ENCODE measurements around the gene PSME1. TPM values are rescaled to one million over a fixed set of nuclear protein-coding genes. Genes with fewer than 3 reads are reported as not detected.

The PSME1 gene
- total and polyA plus RNA-seq, 2 of the 13 experiments (the other 11 are each of a cell fraction or from before 2014, with no cell fraction given), result 159 to 608 TPM

GRCh38 chr14:24096545-24097181, 39.3 kb upstream of the PSME1 start:
- no peak for DNase-seq (ENCODE audit: low spot score)
- in situ Hi-C loops (cut with HindIII; ENCODE audit: extremely low pct_ligation_motif_present, low pct_unique_long_range_greater_than_20kb) (no loop called here), intact Hi-C loops (cut with micrococcal nuclease; ENCODE audit: unreplicated experiment) (no loop called here)
- Histone ChIP-seq H3K9me3 (ENCODE audit: low read length) (no peaks in the 10 kb centered on the region), H3K9ac (ENCODE audit: insufficient read depth, low read depth, low read length) (no peak overlapping the region), H3K4me2 (ENCODE audit: low read depth, low read length) (peak overlapping the region; percentile 99), H3K4me3 (replicated peaks in 1 of 3; ENCODE audit: insufficient read depth in 1 of 3, low read depth in 2 of 3, low read length in 3 of 3) (peak overlapping the region in 1 of 3 experiments; percentile 97; a peak in 1 of 6 replicates), H3K27me3 (ENCODE audit: control insufficient read depth in 1 of 2, insufficient read depth in 2 of 2, low read length in 2 of 2) (peaks cover 0 to 6% of the 10 kb centered on the region in 2 experiments; a peak in 1 of 5 replicates), H2AFZ (ENCODE audit: low read length) (no peak overlapping the region), H3K79me2 (ENCODE audit: insufficient read depth, low read length) (peaks cover 28% of the 10 kb centered on the region), H3K27ac (ENCODE audit: extremely low read length, insufficient read depth, low read length) (peak overlapping the region; percentile 87), H3K36me3 (replicated peaks in 1 of 2; ENCODE audit: control insufficient read depth in 1 of 2, insufficient read depth in 2 of 2, low read length in 2 of 2) (peaks cover 30 to 45% of the 10 kb centered on the region in 2 experiments), H3K4me1 (ENCODE audit: insufficient read depth, low read length) (peaks cover 67% of the 10 kb centered on the region), H4K20me1 (ENCODE audit: insufficient read depth, low read length) (0 out of 2 replicates have a peak, but pooled peaks cover 4% of the 10 kb centered on the region)
- BruUV-seq (replicated peaks), result no TSS peak
- POLR2A ChIA-PET, result interaction anchor here (0.6 to 14.4 kb wide), 20 partner anchors 10 to 1002 kb away, joined by 3 to 627 read pairs (median 60); partner anchors contain the start of genes ACIN1, C14orf119, CARMIL3 and CHMP4A
- ATAC-seq, result no peak
- WGBS (ENCODE audit: low lambda C conversion rate), result 94% methylated on average over 8 of the region's 8 CpGs
- CTCF ChIA-PET (ENCODE audit: low intra/inter-chr PET ratio, low total read pairs), result no interaction called here
- FAIRE-seq, result no peak
- TF ChIP-seq THAP7 (CRISPR knock-in tag; IDR thresholded peaks at IDR 0.05), result peak; percentile 67; the same call in 1 of the 2 replicates
- TF ChIP-seq TARDBP (CRISPR knock-in tag; IDR thresholded peaks at IDR 0.05), result peak; percentile 65; the same call in 1 of the 2 replicates
- TF ChIP-seq SP5 (CRISPR knock-in tag; IDR thresholded peaks at IDR 0.05; ENCODE audit: borderline replicate concordance, low read depth), result 0 out of 2 replicates have a peak, but pooled peaks have one; percentile 12
- peak; percentile 24; the same call in 1 of the 2 replicates for TF ChIP-seq FOXA3 (CRISPR knock-in tag; IDR thresholded peaks at IDR 0.05)
- TF ChIP-seq ZNF33B (CRISPR knock-in tag; IDR thresholded peaks at IDR 0.05), result no peak
- TF ChIP-seq HMGXB4 (CRISPR knock-in tag; IDR thresholded peaks at IDR 0.05; ENCODE audit: borderline replicate concordance in 1 of 2, low read depth in 1 of 2), result no peak
- peak; percentile 58; the same call in 1 of the 2 replicates for TF ChIP-seq ZNF326 (CRISPR knock-in tag; IDR thresholded peaks at IDR 0.05; ENCODE audit: borderline replicate concordance)
- TF ChIP-seq CCDC6 (CRISPR knock-in tag; IDR thresholded peaks at IDR 0.05), result no peak
- TF ChIP-seq PHB2 (IDR thresholded peaks at IDR 0.05; ENCODE audit: partially characterized antibody), result no peak
- 0 out of 2 replicates have a peak, but pooled peaks have one; percentile 65 for TF ChIP-seq ZNF343 (CRISPR knock-in tag; IDR thresholded peaks at IDR 0.05)
- peak; percentile 45; the same call in 1 of the 2 replicates for TF ChIP-seq ATF3 (CRISPR knock-in tag; IDR thresholded peaks at IDR 0.05)
- TF ChIP-seq RBM22 (optimal IDR thresholded peaks at IDR 0.05; ENCODE audit: low read length), result peak; percentile 96
- TF ChIP-seq KDM5A (IDR thresholded peaks at IDR 0.05; ENCODE audit: borderline replicate concordance, low read length), result no peak
- TF ChIP-seq FOXO1 (CRISPR knock-in tag; IDR thresholded peaks at IDR 0.05), result 0 out of 2 replicates have a peak, but pooled peaks have one; percentile 31
- no peak for TF ChIP-seq GABPA (IDR thresholded peaks at IDR 0.05; ENCODE audit: low read depth, low read length)
- no peak for TF ChIP-seq GABPA (CRISPR knock-in tag; IDR thresholded peaks at IDR 0.05; ENCODE audit: low read depth)
- 0 out of 2 replicates have a peak, but pooled peaks have one; percentile 25 for TF ChIP-seq SALL2 (CRISPR knock-in tag; IDR thresholded peaks at IDR 0.05)
- TF ChIP-seq ZMAT5 (CRISPR knock-in tag; IDR thresholded peaks at IDR 0.05; ENCODE audit: borderline replicate concordance, low read depth), result no peak
- TF ChIP-seq ZNF639 (CRISPR knock-in tag; conservative IDR thresholded peaks at IDR 0.05), result no peak
- TF ChIP-seq ZNF468 (CRISPR knock-in tag; IDR thresholded peaks at IDR 0.05), result no peak

Measured in HepG2 (cell line).